ENCODE data around the gene SORCS2.

Gene SORCS2

DNA sequence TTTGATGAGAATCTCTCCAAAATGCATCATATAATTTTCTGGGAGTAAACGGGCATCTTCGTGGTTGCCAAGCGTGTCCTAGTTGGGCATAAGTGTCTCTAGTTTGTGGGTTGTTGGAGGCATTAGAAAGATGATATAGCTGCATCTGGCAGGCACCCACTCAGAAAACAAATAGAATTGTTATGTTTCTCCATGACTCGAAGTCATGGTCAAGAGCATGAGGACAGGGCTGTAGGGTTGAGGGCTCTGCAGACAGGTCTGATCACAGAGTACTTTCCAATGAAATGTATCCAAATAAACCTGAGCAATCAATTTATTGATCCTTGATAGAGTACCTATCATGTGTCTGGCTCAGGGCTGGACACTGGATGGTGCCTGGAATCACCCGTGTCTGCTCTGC lies 82.7 kb downstream of the SORCS2 start:
- DNase-seq: no peak

DNA sequence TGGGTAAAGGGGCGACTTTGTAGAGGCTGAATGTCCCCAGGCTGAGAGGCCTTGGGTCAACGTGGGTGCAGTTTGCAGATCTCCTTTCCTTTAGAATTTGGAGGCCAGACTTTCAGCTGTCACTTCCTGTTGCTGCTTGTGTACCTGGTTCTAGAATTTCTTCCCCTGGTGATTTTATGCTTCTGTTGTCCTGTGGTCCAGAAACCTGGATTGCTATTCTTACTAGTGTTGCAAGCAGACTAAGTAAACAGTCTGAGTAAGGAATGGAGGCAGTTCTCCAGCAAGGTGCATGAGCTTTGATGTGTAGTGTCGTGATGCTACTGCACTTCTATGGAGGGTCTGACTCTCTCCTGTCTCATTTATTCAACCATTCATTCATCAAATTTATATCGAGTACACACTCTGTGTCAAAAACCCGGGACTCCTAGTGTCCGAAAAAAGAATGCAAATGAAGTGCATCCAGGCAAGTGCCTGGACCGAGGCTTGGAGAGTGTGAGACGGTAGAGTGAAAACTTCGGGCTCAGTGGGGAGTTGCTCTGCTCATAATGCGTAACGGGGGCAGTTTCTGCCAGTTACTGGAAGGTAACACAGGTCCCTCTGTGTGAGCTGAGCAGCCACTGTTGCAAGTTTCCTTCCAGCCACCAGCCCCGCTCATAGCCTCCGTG lies 83.3 kb downstream of the SORCS2 start:
- no peak for DNase-seq

DNA sequence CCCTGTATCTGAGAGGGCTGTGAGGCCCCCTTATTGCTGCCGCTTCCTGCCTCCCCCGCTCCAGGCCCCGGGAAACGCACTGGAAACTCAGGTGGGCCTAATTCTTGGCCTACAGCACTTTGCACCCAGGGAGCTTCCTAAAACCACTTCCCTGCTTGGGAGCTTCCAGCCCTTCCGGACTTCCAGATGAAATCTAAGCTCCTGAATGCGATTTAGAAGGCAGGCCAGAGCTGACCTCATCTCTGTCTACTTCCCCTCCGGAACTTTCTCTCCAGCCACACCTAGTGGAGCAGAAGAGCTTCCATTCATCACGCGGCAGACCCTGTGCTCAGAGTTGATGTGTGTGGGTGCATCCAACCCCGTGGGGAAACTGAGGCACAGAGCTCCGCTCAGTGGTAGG lies 84.2 kb downstream of the SORCS2 start:
- no peak for DNase-seq

DNA sequence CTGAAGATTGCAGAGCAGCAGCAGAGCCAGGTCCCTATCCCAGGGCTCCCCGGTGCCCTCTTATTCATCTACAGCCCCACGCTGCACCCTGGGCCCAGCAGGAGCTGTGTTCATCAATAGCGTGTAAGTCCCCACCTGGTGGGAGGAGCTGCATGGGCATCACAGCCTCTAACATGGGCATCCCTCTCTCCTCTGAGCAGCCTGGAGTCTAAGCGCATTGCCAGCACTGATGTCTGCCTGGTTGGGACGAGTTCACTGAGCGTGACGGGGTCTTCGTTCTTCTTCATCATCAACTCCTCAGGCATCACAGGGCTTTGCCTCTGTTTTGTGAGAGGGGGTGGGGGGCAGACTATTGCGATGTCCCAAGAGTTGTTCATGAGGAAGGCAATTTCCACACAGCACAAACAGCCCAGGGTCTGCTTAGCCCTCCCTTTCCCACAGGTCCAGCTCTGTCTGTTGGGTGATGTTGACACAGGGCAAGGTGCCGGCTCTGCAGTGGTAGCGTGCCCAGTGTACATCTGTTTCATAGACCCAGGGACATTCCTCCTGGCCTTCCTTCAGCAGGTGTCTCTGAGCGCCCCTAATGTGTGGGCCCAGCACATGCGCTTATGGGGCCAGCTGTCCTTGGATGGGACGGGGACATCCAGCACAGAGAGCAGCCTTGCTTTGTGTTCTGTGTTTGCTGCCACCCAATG lies 85.9 kb downstream of the SORCS2 start:
- DNase-seq: no peak

DNA sequence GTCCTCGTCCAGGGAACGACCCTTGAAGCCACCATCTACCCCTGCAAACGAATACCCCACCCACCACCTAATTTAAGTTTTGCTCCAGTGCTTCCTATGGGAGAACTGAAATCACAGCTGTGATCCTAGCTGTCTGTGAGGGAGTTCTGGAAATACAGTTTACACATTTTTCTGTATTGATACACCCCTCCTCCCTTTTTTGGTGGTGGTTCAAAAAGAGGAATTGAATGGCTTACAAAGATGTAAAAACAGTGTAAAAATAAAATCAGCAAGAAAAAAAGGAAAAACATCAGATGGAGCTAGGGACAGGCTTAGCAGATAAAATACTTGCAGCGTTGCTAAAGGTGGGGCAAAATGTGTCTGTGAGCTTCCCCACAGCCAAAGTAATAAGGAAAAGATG lies 86.6 kb downstream of the SORCS2 start:
- DNase-seq: no peak

DNA sequence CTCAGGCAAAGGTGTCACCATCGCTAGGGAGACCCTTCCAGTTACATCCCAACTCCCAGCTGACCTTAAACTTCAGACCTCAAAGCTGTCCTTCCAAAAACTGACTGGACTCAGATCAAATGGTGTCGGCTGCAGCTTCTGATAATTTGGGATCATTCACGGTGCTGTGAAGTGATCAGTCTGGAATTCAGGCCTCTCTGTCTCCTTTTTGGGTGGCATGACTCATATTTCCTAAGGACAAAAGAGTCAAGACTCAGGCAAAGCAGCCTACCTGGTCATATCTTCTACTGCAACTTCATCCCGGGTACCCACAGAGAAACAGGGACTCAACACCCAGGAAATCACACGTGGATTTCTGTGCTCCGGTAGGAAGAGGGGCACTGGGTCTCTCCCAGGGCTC lies 87.6 kb downstream of the SORCS2 start:
- DNase-seq: no peak

DNA sequence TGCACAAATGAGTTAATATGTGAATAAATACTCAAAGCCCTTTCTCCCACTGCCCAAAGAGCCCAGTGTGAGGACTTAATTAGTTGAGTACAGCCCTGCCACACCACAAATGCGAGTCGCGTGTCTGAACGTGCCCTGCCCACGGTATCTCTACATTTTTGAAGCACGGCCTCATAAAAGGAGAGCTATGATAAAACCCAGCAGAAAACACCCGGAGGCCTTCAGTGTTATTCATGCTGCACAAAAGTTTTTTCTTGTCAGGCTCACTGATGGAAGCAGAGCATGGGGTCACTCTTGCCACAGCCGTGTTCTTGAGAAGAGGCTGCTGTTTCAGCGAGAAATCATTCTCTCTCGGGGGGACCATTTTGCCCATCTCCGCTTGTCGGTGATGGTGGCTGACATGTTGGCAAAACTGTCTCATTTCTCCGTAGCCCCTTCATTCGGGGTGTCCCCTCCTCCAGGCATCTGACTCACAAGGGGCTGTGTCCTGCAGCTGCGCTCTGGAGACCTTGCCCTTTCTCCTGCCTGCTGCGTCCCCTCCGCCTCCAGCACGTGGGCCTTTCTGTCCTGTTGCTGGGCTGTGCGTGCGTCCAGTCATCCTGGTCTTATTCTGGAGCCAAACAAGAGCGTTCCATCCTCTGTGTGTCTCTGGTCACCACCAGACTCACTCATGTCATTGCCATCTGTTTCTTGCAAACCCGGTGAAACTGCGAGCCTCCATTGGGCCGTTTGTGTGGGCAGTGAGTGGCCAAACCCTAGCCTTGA lies 88.8 kb downstream of the SORCS2 start:
- DNase-seq: no peak

DNA sequence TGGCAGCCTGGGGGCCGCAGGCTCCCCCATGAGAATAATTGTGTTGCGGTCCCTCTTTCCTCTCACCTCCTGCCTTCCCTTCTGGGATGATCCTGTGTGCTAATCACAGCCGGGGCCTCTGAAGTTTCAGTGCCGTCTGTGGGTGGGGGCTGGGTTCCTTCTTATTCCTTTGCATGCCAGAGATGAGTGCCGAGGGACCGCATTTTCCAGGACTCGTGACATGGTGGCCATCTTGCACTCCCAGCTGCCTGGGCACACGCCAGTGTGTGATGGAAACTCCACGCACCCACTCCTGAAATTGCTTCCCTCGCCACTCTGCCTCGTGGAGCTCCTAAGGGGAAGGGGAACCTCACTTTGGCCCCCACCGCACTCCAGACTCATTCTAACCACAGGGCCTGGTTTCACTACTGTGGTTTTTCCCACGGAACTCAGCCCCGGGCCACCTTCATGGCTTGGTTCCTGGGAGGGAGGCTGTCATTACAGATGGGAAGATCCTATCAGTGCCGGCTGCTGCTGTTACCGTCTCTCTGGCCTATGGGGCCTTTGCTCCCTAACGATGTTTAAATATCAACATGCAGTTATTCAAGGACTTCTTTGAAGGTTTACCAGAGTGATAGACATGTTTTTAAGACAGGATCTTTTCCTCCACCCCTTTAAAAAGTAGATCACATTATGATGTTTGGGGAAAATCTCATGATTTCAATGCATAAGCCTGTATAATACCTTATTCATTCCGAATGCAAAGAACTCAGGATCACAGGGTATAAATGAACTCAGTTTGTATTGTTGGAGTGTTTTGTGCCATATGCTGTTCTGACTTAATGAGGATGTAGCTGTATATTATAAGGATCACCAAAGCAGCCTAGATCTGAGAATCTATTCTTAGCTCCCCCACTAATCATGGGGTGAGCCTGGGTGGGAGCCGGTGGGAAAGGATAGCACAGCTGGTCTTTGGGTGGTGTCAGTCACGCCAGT lies 89.6 kb downstream of the SORCS2 start:
- DNase-seq: no peak

DNA sequence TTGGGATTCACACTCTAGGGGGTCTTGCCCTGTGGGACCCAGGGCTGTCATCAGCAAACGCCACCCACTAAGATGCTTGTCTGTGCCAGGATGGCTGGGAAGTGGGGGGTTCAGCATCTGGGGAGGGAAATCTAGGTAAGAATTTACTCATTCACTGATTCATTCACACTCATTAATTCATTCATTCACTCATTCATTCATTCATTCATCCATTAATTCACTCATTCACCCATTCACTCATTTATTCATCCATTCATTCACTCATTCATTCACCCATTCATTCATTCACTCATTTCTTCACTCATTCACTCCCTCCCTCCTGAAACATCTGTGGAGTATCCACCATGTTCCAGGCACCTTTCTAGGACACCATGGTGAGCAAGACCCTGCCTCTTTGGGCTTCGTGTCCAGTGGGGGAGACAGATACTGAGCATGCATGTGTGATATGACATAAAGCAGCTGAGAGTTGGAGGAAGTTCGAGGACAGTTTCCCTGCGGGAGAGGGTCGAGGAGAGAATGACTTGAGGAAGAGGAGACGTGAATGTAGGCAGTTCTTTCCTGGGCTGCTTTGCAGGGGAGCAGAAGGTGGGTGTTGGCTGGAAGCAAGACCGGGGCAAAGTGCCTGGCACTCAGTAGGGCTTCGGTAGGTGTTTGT lies 90.6 kb downstream of the SORCS2 start:
- no peak for DNase-seq

DNA sequence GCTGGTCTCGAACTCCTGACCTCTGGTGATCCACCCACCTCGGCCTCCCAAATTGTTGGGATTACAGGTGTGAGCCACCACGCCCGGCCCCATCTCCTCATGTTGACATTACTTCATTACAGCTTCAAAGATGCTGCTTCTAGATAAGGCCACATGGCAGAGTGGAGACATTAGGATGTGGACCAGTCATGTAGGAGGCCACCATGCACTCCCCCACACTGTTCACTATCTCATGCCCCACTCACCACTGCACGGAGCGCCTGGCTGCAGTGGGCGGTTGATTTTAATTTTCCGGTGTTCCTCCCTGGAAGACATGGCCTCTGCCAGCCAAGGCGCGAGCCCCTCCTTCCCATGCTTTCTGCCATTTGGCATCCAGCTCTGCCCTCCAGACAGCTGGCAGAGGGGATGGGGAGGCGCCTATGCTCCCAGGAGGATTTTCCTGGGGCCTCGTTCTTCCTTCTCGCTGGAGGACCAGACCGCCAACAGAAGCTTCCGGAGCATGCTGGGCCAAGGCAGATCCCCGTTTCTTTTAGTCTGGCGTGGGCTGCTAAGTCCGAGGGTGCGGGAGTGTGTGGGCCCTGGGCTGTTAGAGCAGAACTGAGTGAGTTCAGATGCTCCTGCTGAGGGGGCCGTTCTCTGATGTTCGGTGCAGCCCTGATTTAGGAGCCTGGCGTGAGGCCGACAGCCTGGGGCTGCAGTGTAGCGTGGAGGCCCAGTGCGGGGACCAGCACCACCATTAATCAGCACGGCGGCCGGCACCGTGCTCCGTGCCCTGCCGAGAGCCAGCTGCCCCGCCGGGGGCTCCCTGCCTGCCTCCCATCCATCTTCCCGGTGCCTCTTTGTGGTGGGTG lies 93.1 kb downstream of the SORCS2 start:
- peak; percentile 37 for DNase-seq

DNA sequence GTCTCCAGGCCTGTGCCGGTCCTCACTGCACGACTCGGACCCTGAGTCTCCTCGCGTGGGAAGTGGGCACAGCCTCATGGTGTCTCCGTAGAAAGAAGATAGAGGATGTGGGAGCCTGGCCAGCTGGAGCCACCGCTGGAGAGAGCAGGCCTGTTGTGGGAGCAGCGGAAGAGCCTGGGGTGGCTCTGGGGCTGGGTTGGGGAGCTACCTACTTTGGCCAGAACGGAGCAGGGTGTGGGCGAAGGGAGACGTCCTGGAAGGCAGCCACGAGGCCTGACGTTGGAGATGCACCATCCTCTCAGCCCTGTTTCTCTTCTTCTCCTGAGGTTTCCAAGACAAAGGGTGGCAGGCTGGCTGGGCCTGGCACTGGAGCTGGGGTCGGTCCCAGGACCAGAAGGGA lies 93.8 kb downstream of the SORCS2 start:
- DNase-seq: no peak

DNA sequence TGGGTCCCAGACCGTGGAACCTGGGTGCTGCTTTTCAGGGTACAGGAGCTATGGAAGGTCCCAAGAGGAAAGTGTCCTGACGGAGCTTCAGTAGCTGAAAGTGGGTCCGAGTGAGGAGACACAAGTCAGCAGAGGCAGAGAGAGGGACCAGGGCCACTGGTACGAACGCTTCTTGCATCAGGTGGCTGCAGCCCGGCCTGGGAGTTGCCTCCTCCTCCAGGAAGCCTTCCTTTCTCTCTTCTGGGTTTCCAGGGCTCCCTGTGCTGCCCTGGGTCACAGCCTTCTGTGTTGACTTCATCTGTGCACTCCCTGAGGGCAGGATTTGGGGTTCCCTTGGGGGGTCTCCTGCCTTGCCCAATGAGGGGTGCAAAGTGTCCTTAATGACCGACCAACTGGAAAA lies 94.5 kb downstream of the SORCS2 start:
- DNase-seq: no peak

DNA sequence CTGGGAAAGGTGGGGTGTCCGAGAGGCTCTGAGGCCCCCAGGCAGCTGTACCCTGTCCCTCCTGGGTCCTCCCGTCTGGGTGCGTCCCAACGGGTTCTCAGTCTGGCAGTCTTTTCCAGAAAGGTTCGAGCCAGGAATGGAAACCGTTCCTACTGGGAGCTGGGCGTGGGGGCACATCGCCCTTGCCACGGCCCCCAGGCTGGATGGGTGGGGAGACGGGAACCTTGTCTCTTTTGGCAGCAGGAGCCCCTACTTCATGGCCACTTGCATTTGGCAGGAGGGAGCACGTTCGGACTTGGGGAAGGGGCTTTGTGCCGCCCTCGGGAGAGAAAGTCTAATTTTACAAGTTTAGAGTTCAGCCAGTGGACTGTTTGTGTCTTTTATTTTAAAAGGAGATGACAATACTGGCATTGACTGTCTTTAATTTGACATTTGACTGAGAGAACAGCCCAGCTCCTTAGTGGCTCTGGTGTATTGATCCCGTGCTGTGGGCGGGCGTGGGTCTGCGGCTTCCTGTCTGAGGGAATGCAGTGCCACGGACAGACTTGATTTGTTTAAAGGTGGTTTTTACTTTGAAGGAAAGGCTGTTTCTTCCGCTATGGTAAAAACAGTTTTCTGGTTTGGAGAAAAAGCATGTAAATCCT lies 95.1 kb downstream of the SORCS2 start:
- DNase-seq: no peak

DNA sequence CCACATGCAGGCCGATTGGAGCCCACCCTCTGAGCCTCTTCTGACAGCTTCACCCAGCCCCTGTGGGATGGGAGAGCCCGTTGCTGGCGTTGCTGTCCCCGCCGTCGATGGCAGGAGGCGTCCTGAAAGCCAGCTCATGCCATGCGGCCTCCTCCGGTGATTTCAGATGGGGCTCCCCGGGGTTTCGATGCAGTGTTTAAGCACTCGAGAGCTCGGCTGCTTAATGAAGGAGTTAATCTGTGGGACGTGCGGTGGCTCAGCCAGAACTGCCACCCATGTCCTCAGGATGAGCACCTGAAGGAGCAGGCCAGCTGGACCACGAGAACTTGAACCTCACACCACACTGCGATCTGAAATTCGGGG lies 95.6 kb downstream of the SORCS2 start:
- DNase-seq: no peak

DNA sequence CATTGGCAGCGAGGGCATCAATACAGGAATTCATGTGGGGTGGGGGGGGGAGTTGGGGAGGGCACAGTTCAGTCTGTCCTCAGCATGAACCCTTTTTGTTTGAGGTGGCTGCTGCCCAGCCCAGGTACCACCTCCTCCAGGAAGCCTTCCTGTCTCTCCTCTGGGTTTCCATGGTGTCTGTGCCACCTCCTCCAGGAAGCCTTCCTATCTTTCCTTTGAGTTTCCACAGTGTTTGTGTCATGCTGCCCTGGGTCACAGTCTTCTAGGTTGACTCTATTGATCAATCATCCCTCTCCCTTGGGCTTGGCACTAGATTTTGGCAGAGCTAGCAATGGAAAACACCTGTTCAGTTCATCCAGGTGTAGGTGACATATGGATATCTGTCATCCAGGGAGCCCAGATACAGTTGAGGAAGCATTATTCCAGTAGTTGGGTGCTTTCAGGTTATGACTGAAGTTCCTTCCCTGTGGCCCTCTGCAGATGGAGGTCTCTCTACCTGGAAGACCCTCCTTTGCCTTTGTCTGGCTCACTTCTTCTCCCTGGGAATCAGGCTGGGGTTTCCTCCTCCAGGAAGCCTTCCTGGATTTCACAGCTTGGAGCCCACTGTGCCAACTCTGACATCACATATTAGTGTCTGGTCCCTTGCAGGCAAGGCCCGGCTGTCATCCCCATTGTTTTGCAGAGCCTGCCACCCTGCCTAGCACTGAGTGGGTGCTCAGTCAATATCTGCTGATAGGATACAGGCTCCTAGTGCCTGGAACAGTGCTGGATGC lies 96.6 kb downstream of the SORCS2 start:
- no peak for DNase-seq

DNA sequence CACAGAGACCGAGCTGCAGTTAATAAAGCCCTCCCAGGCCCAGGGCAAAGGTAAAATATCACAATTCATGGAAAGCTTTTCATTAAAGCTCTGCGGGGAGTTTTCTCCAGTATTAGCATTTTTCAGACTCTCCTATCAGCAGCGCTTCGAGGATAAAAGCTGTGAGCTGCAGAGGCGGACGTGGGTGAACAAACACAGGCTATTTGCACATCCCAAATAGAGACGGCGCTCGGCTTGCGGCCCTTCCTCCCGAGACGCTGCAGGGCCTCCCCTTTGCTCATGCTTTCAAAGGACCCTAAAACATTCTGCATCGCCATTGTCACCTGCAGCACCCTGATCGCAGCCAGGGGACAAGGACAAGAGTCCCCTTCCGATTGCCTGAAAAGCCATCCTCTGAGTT lies 97.3 kb downstream of the SORCS2 start:
- no peak for DNase-seq

DNA sequence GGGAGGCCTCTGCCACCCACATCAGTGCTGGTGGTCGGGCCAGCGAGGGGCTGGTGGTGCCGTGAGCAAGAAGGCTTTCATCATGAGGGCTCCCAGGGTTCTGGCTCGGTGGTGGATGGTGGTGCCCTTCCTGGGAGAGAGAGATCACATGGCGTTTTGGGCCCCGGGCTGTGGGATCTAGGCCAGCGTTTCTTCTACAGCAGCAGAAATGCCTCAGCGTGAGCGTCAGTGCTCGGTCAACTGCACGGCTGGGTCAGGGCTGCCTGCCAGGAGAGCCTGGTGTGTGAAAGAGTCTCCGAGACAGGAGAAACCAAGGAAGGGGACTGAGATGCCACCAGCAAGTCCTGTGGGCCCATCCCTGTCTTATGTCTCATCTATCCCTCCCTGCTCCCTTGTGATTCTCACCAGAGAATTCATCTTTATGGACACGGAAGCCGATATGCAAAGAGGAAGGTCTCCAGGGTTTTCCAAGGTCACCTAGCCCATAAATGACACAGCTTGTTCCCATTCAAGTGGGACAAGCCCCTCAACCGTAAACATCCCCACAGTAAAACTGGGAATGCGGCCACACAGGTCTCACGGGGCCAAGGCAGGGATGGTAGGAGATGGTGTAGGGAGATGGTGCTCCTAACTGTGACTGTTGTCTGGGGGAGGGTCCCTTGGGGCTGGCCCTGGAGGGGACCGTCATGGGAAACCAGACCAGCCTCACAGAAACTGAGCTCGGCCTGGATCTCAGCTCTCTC lies 99.2 kb downstream of the SORCS2 start:
- peak; percentile 83 for DNase-seq

DNA sequence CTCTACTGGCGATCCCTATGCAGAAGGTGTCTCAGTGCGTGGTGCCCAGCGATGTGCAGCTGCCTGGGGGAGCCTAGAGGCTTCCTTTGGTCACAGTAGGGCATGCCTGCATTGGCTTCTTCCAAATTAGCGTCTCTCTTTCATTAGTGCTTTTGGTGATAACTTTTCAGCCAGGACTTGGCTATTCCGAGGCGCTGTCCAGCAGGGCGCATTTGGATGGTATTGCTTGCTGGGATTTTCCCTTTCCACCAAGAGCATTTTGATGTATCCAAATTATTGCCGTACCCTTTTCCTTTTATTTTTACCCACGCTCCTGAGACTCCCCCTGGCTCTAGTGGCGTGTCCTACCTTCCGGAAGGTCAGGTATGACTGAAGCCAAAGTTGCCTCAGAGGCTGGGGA lies 101.4 kb downstream of the SORCS2 start:
- DNase-seq: no peak

DNA sequence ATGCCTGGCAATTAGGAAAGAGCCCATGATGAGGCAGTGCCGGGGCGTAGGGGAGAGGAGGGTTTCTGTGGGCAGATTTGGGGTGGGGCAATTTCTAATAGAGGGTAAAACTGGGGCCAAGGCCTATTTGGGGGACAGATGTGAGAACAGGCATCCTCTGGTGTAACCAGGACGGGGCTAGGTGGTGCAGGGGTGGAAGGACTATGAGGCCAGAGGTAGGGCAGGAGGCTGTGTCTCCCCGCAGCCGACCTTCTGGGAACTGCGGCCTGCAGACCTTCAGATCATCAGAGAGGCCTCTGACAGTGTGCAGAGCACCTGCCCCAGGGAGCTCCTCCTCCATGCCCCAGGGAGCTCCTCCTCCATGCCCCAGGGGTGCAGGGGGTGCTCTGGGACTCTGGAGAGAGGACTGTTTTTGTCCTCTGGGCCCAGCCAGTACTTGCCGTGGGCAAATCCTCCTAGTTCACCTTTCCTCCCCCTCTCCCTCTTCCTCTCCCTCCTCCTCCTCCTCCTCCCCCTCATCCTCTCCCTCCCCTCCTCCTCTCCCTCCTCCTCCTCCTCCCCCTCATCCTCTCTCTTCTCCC lies 101.9 kb downstream of the SORCS2 start:
- no peak for DNase-seq
